DOHH2 (cell line): ENCODE results near the gene MYO18B.

ENCODE experiments used
- H3F3A ChIP-seq: fragments of 200-600 bp; sonication (generic), shearing (Covaris generic); 2 replicates; pipeline ENCODE4 v1.6.0; 2016; ENCODE audit warnings: antibody characterized with exemption, mild to moderate bottlenecking; ENCODE audit not compliant: control insufficient read depth, insufficient read depth
- H3K27ac ChIP-seq: fragments of 200-600 bp; sonication (generic); 2 replicates; pipeline ENCODE4 v1.5.1; 2014; ENCODE audit warnings: low read depth, mild to moderate bottlenecking, low read length, moderate library complexity
- H3K27me3 ChIP-seq: fragments of 200-600 bp; sonication (generic); 2 replicates; pipeline ENCODE4 v1.6.1; 2014; ENCODE audit warnings: mild to moderate bottlenecking, low read length, mixed read lengths; ENCODE audit not compliant: control insufficient read depth
- H3K36me3 ChIP-seq: fragments of 200-600 bp; sonication (generic); 2 replicates; pipeline ENCODE4 v1.6.1; 2014; ENCODE audit warnings: mild to moderate bottlenecking, low read length, moderate library complexity, mixed read lengths; ENCODE audit not compliant: control insufficient read depth
- H3K4me1 ChIP-seq: fragments of 200-600 bp; sonication (generic); 2 replicates; pipeline ENCODE4 v1.6.1; 2014; ENCODE audit warnings: mild to moderate bottlenecking, low read length, mixed read lengths; ENCODE audit not compliant: control insufficient read depth
- H3K4me2 ChIP-seq: fragments of 200-600 bp; sonication (generic); 2 replicates; pipeline ENCODE4 v1.6.0; 2014; ENCODE audit warnings: mild to moderate bottlenecking, low read length, moderate library complexity
- H3K4me3 ChIP-seq: fragments of 200-600 bp; sonication (generic); 2 replicates; pipeline ENCODE4 v1.5.1; 2014; ENCODE audit warnings: mild to moderate bottlenecking, low read length, mixed read lengths
- H3K79me2 ChIP-seq: fragments of 200-600 bp; sonication (generic); 2 replicates; pipeline ENCODE4 v1.6.1; 2014; ENCODE audit warnings: mild to moderate bottlenecking, low read length, mixed read lengths; ENCODE audit not compliant: control insufficient read depth
- H3K9me2 ChIP-seq: fragments of 200-600 bp; sonication (generic); replicated peaks from 2 replicates; pipeline ENCODE4 v1.6.1; 2014; ENCODE audit warnings: mild to moderate bottlenecking, low read length, mixed read lengths; ENCODE audit not compliant: control insufficient read depth
- H3K9me3 ChIP-seq: fragments of 200-600 bp; sonication (generic); 2 replicates; pipeline ENCODE4 v1.6.1; 2014; ENCODE audit warnings: antibody characterized with exemption, low read length, mixed read lengths; ENCODE audit not compliant: control insufficient read depth, insufficient read depth
- H4K20me1 ChIP-seq: fragments of 200-600 bp; sonication (generic); 2 replicates; pipeline ENCODE4 v1.6.0; 2014; ENCODE audit warnings: low read depth, mild to moderate bottlenecking, antibody characterized with exemption, low read length, moderate library complexity; ENCODE audit not compliant: control insufficient read depth, insufficient read depth
- CTCF ChIP-seq: fragments of 200-600 bp; sonication (generic); IDR thresholded peaks from one replicate; pipeline ENCODE4 v1.5.1; 2014; ENCODE audit warnings: antibody characterized with exemption, mild to moderate bottlenecking, low read depth, low read length; ENCODE audit not compliant: poor library complexity, severe bottlenecking
- EZH2phosphoT487 ChIP-seq: fragments of 200-600 bp; sonication (generic); IDR thresholded peaks from 2 replicates; pipeline ENCODE4 v1.6.1; 2017; ENCODE audit warnings: borderline replicate concordance, mild to moderate bottlenecking, antibody characterized with exemption, low read length, moderate library complexity, mixed read lengths

The MYO18B gene

GRCh38 chr22:26033071-26033470 lies 291.1 kb downstream of the MYO18B start:
- Histone ChIP-seq H3K36me3 (no peaks in the 10 kb centered on the region), H3K27ac (no peak overlapping the region)
- TF ChIP-seq CTCF: no peak
- no peak for TF ChIP-seq EZH2phosphoT487

GRCh38 chr22:26033586-26033985 lies 291.6 kb downstream of the MYO18B start:
- no peak overlapping the region for H3K4me3 ChIP-seq
- no peaks in the 10 kb centered on the region for H3K4me1 ChIP-seq
- TF ChIP-seq CTCF (no peak), EZH2phosphoT487 (no peak)
- H3K9me3 ChIP-seq: peaks cover 13% of the 10 kb centered on the region; the same call in 1 of the 2 replicates
- no peak overlapping the region for H3K4me2 ChIP-seq
- no peaks in the 10 kb centered on the region for H3K36me3 ChIP-seq
- H3K27me3 ChIP-seq: no peaks in the 10 kb centered on the region
- no peak overlapping the region for H3K27ac ChIP-seq
- H3K9me2 ChIP-seq: no peaks in the 10 kb centered on the region
- H3K79me2 ChIP-seq: no peaks in the 10 kb centered on the region
- no peaks in the 10 kb centered on the region for H4K20me1 ChIP-seq
- no peaks in the 10 kb centered on the region for H3F3A ChIP-seq

More at GRCh38 chr22:26033071-26033470, 291.1 kb downstream of the MYO18B start:
- Histone ChIP-seq H3K4me1 (no peaks in the 10 kb centered on the region), H3K9me2 (no peaks in the 10 kb centered on the region), H4K20me1 (no peaks in the 10 kb centered on the region), H3K4me3 (no peak overlapping the region), H3K9me3 (peaks cover 13% of the 10 kb centered on the region; the same call in 1 of the 2 replicates), H3F3A (no peaks in the 10 kb centered on the region), H3K27me3 (no peaks in the 10 kb centered on the region), H3K79me2 (no peaks in the 10 kb centered on the region), H3K4me2 (no peak overlapping the region)

GRCh38 chr22:26035523-26035922 lies 293.5 kb downstream of the MYO18B start:
- TF ChIP-seq CTCF (no peak), EZH2phosphoT487 (no peak)
- peaks cover 13% of the 10 kb centered on the region; the same call in 1 of the 2 replicates for H3K9me3 ChIP-seq
- no peaks in the 10 kb centered on the region for H3F3A ChIP-seq
- no peaks in the 10 kb centered on the region for H3K4me1 ChIP-seq
- H3K79me2 ChIP-seq: no peaks in the 10 kb centered on the region
- H3K4me2 ChIP-seq: no peak overlapping the region
- H3K27ac ChIP-seq: no peak overlapping the region
- no peaks in the 10 kb centered on the region for H4K20me1 ChIP-seq
- no peak overlapping the region for H3K4me3 ChIP-seq
- H3K27me3 ChIP-seq: no peaks in the 10 kb centered on the region
- H3K9me2 ChIP-seq: no peaks in the 10 kb centered on the region
- H3K36me3 ChIP-seq: no peaks in the 10 kb centered on the region

GRCh38 chr22:26038365-26038764 lies 296.4 kb downstream of the MYO18B start:
- Histone ChIP-seq H3K27ac (no peak overlapping the region), H3K9me2 (no peaks in the 10 kb centered on the region), H3K9me3 (peaks cover 13% of the 10 kb centered on the region; the same call in 1 of the 2 replicates), H3K27me3 (no peaks in the 10 kb centered on the region), H3K79me2 (no peaks in the 10 kb centered on the region), H3K4me1 (no peaks in the 10 kb centered on the region), H3K36me3 (no peaks in the 10 kb centered on the region), H3F3A (no peaks in the 10 kb centered on the region), H4K20me1 (no peaks in the 10 kb centered on the region), H3K4me3 (no peak overlapping the region), H3K4me2 (no peak overlapping the region)
- TF ChIP-seq EZH2phosphoT487 (no peak), CTCF (no peak)
